GM20431 (cell line): ENCODE measurements around the gene DPY19L3.
"Not testable (repeated sequence)": the region's sequence is repeated elsewhere in the genome, so short reads cannot be mapped to it uniquely, and the experiment has no call there.

ENCODE experiments used
- in situ Hi-C: fragments of 300-500 bp; cut with MseI, MboI; formaldehyde crosslinking; loops from one replicate; pipeline ENCODE4 v1.15.0; 2020; ENCODE audit warnings: low sequenced_read_pairs; ENCODE audit not compliant: unreplicated experiment

The DPY19L3 gene

GRCh38 chr19:32437096-32437495 lies 31.5 kb downstream of the DPY19L3 start:
- in situ Hi-C loops, result no loop called here

DNA sequence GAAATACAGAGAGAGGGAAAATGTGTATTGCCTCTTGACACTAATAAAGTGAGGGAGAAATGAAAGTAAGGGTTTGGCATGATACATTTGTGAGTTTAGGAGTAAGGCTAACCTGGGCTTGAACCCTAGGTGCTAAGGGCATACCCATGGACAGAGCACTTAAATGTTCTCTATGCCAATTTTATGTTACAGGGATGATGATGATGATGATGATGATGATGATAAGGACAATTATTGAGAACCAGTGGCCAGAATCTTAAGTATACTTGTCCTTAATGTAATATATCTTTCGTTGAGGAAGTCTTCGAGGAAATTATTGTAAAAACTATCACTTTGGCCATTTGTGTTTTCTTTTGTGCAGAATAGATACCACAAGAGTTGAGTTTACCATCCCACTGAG lies 33.2 kb downstream of the DPY19L3 start:
- in situ Hi-C loops, result no loop called here

DNA sequence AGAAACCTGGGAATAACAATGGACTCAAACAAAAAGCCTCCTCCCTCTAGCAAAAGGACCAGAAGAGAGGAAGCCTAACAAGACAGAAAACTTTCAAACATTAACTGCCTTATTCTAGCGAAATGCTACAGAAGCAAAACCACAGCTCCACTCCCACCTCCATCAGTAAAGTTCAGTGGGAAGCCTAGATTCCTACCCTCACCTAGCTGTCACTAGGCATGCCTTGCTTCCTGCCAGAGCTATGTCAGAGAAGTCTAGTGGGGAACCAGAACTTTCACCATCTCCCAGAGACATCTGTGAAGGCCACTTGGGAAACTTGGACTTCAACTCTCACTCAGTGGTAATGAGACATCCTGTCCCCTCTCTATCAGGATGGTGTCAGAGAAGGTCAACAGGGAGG lies 37.1 kb downstream of the DPY19L3 start:
- in situ Hi-C loops, result no loop called here

DNA sequence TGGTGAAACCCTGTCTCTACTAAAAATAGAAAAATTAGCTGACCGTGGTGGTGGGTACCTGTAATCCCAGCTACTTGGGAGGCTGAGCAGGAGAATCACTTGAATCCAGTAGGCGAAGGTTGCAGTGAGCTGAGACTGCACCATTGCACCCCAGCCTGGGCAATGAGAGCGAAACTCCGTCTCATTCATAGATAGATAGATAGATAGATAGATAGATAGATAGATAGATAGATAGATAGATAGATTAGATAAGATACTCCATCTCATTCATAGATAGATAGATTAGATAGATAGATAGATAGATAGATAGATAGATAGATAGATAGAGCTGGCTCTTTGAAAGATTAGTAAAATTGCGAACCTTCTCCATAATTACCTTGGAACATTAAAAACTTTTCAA lies 42.0 kb downstream of the DPY19L3 start:
- in situ Hi-C loops, result not testable (repeated sequence)

DNA sequence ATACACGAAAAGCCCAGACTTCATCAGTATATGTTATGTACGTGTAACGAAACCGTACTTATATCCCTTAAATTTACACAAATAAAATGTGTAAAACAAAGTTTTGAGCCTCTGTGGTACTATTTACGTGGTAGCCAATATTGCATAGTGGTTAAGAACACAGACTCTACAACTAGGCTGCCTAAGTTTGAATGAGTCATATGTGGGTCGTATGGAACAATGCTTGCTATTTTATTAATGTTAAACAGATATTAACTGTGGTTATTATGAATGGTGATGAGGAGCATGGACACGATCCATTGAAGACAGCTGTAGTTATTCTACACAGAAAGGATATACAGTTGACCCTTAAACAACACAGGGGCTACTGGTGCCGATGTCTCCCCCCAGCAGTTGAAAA lies 42.5 kb downstream of the DPY19L3 start:
- in situ Hi-C loops, result no loop called here

- in situ Hi-C loops, result no loop called here
These were observed 44.6 kb downstream of the DPY19L3 start for GRCh38 chr19:32450217-32450616.

- in situ Hi-C loops, result no loop called here
These were observed 48.2 kb downstream of the DPY19L3 start for GRCh38 chr19:32453736-32454135.

DNA sequence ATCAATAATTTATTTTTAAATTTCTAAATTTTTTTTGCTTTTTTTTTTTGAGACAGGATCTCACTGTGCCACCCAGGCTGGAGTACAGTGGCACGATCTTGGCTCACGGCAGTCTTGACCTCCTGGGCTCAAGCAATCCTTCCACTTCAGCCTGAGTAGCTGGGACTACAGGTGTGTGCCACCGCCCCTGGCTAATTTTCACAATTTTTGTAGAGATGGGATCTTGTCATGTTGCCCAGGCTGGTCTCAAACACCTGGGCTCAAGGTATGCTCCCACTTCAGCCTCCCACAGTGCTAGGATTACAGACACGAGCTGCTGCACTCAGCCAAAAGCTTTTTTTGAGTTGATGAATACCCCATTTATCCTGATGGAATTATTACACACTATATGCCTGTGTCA lies 50.8 kb downstream of the DPY19L3 start:
- in situ Hi-C loops, result no loop called here

DNA sequence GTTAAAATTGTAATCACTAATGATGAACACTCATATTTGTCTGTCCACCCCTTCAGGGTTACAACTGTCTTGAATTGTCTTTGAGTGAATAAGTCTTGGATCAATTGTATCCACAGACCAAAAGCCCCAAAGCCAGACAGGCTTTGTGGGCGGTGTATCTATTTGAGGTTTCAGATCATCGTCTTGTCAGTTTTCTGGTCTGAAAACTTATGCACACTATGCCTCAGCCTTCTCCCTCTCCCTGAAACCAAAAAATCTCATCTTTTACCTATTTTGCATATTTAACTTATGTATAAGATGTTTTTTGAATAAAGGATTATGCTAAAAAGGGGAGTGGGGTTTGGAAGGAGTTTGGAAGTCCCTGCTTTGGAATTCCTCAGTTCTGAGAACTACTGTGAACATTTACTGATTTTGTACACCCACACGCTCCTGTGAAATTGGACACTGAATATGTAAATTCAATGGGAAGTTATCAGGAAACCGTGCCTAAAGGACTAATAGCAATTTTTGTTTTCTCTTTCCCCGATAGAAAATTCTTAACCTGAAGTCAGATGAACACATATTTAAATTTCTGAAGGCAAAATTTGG lies 52.1 kb downstream of the DPY19L3 start:
- in situ Hi-C loops, result no loop called here

GRCh38 chr19:32458500-32459123 lies 53.0 kb downstream of the DPY19L3 start:
- in situ Hi-C loops, result no loop called here

GRCh38 chr19:32459204-32459865 lies 53.8 kb downstream of the DPY19L3 start:
- in situ Hi-C loops, result no loop called here

GRCh38 chr19:32460476-32460875 lies 54.9 kb downstream of the DPY19L3 start:
- in situ Hi-C loops, result no loop called here

DNA sequence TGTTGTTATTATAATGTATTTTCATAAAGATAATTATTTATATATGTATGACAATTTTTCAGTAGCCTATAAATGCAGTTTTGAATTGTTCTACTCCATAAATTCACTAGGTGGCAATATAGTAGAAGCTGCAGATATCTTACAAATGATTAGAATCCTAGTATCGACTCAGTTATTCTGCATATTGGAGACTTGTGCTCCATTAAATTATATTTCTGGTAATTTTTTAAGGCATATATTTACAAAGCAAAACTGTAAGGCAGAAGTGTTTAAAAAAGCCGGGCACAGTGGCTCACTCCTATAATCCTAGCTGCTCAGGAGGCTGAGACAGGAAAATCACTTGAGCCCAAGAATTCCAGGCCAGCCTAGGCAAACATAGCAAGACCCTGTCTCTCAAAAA lies 58.7 kb downstream of the DPY19L3 start:
- in situ Hi-C loops, result no loop called here

DNA sequence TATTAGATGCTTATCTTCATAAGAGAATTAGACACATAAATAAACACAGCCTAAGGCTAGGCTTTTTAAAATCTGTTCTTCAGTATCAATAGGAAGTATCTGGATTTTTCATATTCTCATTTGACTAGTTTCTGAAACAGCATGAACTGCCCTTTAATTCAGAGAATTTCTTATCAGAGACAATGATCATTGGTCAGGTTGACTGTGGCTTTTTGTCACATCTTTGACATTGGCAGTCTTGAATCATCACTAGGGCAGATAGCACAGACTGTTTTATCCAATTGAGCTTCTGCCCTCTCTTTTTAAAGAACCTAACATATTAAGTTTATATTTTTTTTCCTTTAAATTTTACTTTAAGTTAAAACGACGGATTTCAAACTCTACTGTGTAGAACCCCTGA lies 59.6 kb downstream of the DPY19L3 start:
- in situ Hi-C loops, result no loop called here

DNA sequence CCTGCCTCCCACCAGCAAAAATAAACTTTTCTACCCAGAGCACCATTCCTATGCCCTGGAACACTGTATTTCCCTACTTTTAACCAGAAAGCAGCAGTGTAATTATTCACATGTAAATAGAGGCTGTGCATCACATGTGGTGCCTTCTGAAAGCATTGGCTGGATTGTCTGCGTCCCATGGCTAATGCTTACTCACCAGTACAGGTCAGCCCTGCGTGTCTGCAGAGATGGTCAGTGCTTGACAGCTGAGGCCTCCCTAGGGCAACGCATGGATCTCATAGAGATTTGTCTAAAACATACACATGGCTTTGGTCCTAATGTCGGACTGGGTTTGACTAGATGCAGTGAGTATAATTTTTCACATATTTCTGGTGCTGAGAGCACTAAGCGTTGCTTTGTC lies 64.2 kb downstream of the DPY19L3 start:
- in situ Hi-C loops, result no loop called here

DNA sequence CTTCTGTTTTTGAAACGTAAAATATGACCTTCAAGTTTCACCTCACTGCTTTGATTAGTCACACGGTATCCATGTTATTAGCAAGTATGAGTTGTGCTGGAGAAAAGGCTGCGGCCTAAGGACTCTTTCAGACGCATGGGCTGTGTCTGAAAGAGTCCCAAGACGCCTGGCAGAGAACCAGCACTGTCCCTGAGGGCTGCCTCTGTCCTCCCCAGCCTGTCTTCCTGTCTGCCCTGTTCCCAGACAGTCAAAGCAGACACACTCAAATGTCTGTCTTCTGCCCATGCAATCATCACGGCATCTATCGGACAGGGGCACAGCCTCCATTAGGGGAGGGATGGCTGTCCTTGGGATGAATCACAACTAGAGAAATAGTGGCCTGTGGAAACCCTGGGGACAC lies 65.5 kb downstream of the DPY19L3 start:
- in situ Hi-C loops, result no loop called here

DNA sequence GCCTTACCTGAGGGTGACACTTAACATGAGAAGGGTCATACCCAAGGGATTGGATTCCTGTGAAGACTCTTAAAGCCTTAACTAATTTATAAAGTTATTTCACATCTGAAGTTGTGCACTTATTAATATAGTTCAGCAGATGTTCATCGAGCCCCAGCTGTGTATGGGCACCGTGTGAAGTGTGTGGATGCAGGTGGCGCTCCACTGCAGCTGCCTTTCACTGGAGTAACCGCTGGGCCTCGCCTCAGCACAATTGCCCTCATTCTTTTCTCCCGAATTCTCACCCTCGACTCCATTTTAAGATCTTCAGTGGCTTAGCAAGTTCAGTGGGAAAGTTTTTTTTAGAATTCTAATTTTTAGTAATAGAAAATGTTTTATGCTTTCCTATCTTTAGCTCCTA lies 66.2 kb downstream of the DPY19L3 start:
- in situ Hi-C loops, result no loop called here

- in situ Hi-C loops, result no loop called here
These were observed 69.8 kb downstream of the DPY19L3 start for GRCh38 chr19:32475141-32476031.

DNA sequence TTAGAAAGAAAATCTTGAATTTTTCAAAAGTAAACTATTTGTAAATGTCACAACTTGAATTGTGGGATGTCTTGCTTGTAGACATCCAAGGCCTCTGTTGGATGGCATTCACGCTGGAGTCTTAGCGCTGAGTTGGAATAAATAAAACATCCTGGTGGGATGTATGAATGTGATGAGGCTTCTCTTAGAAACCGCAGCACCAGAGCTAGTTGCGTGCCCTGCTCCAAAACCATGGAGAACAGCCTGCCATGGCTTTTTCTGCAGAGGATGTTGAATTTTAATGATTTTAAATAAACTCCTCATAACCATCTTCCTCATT lies 70.4 kb downstream of the DPY19L3 start:
- in situ Hi-C loops, result no loop called here

- in situ Hi-C loops, result no loop called here
These were observed 74.8 kb downstream of the DPY19L3 start for GRCh38 chr19:32480321-32480720.

GRCh38 chr19:32483574-32483973 lies 78.0 kb downstream of the DPY19L3 start:
- in situ Hi-C loops, result no loop called here
